GM18511 (cell line): ENCODE measurements around the gene PLXNA3.

Experiments
- ATAC-seq: cut with Tn5 transposase; IDR thresholded peaks from one replicate; pipeline ENCODE4 v1.9.1; 2021; ENCODE audit warnings: mild to moderate bottlenecking, moderate library complexity; ENCODE audit not compliant: unreplicated experiment

The PLXNA3 gene

DNA sequence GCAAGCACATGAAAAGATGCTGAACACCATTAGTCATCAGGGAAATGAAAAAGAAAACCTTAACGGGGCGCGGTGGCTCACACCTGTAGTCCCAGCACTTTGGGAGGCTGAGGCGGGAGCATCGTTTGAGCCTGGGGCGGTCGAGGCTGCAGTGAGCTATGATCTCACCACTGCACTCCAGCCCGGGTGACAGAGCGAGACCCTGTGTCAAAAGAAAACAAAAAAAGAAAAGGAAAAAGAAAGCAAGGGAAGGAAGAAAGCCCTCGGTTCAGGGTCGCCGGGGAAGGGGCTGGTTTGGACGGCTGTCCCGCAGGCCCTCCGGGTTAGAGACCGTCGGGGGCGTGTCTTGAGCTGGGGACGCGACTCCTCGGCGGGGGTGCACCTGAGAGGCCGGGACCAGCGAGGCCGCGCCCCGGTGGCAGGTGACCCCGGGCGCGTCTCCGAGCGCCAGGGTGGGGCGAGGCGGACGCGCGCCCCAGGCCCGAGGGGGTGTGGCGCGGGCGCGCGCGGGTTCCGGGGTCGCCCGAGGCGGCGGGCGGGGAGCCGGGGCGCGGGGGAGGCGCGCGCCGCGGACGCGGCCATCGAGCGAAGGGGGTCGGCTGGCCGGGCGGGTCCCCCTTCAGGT, 478 bp upstream of the PLXNA3 start:
- peak; percentile 60 for ATAC-seq

DNA sequence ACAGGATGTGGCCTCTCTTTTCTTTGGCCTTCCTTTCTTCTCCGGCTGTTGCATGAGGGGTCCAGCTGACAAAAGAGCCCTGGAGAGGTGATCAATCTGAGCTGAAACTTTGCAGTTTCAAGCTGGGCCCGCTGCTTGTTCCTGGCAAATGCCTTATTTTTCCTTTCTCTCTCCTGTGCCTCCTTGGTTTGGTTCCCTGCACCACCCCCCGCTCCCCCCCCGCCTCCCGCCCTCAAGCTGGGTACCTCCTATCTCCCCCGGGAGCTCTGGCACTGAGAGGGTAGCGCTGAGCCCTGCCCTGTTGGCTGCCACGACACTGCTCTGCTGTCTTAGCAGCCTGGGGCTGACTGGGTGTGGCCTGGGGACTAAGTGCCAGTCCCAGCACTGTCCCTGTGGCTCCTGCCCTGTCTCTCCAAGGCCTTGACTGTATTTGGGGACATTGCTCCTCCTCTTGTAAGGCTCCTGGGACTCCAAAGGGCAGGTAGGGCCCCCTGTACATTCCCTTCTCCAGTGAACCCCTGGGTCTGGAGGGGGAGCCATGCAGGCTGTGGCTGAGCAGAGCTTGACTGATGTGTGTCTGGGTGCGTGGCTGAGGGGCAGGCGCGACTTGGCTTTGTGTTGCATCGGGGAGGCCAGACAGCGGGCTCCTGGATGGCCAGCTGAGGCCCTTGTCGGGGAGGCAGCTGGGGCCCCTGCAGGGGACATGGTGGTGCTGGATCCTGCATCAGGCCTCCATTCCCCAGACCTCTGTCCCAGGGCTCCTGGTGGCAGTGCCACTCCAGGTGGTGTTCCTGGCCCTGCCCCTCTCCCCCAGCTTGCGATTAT, 1.1 kb downstream of the PLXNA3 start:
- no peak for ATAC-seq

DNA sequence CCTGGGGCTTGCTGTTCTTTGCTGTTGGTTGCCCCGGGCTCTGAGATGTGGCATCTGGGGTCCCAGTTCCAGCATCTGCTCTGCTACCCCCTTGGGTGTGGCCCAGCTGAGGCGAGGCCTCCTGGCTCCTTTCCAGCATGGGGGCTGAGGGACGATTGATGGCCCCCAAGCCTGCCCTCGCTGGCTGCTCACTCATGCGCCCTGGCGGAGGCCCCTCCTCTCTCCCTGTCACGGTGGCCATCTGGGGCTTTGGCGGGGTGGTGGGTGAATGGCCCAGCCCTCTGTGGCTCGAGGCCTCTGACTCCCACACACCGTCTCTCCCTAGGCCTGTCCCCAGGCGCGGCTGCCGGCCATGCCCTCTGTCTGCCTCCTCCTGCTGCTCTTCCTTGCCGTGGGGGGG, 1.8 kb downstream of the PLXNA3 start:
- no peak for ATAC-seq

DNA sequence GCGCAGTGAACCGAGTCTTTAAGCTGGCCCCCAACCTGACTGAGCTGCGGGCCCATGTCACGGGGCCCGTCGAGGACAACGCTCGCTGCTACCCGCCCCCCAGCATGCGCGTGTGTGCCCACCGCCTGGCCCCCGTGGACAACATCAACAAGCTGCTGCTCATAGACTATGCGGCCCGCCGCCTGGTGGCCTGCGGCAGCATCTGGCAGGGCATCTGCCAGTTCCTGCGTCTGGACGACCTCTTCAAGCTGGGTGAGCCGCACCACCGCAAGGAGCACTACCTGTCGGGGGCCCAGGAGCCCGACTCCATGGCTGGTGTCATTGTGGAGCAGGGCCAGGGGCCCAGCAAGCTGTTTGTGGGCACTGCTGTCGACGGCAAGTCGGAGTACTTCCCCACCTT, 2.2 kb downstream of the PLXNA3 start:
- no peak for ATAC-seq

DNA sequence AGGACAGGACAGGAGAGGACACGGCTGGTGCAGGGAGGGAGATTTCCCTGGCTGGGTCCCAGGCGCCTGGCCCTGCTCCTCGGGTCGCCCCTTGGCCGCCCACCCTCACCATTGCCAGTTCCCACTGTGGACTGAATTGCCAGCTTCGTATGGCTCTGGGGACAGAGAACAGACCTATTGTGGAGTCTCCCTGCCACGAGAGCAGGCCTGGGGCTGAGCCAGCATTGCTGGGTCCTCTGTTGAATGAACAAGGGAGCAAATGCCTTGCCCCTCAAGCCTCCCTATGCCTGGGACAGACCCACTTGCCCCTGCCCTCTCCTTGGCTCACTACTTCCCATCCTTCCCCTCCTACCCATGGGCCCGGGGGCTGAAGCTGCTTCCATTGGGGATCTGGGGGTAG, 4.3 kb downstream of the PLXNA3 start:
- no peak for ATAC-seq

DNA sequence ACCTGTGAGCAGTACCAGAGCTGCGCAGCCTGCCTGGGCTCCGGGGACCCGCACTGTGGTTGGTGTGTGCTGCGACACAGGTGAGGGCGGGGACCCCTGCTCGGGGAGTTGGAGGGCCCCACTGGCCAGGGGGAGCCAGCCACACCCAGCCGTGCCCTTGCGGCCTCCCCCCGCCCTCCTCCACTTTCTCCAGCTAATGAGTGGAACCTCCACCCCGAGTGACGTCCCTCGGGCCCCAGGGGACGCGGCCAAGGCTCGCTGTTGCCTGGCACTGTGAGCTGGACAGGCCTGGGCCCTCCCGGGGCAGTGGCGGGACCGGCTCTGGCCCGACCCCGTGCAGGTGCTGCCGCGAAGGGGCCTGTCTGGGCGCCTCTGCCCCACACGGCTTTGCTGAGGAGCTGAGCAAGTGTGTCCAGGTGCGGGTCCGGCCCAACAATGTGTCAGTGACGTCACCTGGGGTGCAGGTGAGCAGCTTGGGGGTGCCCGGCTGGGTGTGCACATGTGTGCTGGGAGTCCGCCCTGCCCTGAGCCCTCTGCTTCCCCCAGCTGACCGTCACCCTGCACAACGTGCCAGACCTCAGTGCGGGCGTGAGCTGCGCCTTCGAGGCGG, 5.6 kb downstream of the PLXNA3 start:
- no peak for ATAC-seq

DNA sequence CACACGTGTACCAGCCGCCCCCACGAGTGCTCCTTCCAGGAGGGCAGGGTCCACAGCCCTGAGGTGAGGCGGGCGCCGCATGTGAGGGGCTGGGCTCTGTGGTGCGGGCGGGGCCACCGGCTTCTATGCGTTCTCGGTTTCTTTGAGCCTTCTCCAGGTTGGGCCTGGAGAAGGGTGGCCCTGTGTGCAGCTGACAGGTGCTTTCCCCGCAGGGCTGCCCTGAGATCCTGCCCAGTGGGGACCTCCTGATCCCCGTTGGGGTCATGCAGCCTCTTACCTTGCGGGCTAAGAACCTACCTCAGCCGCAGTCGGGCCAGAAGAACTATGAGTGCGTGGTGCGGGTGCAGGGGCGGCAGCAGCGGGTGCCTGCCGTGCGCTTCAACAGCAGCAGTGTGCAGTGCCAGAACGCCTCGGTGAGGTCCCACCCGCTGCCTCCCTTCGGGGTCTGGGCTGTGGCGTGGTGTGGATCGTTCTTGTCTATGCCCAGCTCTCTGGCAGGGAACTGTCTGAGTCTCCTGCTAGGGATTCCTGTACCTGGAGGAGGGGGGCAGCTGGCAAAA, 6.8 kb downstream of the PLXNA3 start:
- no peak for ATAC-seq

DNA sequence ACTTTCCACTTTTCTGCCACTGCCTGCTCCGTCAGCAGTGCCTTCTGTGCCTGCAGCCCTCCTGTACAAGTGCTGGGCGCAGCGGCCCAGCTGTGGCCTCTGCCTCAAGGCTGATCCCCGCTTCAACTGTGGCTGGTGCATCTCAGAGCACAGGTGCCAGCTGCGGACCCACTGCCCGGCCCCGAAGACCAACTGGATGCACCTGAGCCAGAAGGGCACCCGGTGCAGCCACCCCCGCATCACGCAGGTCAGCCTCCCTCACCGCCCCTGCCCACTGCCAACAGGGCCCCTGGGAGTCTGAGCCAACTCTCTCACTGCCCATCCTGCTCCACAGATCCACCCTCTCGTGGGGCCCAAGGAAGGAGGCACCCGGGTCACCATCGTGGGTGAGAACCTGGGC, 7.5 kb downstream of the PLXNA3 start:
- ATAC-seq, result no peak

DNA sequence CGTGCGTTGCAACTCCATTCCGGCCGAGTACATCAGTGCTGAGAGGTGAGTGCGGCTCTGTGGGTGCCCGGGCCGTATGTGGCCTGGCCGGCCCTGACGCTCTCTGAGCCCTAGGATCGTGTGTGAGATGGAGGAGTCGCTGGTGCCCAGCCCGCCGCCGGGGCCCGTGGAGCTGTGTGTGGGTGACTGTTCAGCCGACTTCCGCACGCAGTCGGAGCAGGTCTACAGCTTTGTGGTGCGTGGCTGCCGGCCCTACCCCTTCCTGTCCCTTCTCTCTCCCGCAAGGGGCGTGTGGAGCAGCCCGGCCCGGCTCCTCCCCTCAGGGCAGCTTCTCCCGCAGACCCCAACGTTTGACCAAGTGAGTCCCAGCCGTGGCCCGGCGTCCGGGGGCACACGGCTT, 8.0 kb downstream of the PLXNA3 start:
- ATAC-seq, result no peak

DNA sequence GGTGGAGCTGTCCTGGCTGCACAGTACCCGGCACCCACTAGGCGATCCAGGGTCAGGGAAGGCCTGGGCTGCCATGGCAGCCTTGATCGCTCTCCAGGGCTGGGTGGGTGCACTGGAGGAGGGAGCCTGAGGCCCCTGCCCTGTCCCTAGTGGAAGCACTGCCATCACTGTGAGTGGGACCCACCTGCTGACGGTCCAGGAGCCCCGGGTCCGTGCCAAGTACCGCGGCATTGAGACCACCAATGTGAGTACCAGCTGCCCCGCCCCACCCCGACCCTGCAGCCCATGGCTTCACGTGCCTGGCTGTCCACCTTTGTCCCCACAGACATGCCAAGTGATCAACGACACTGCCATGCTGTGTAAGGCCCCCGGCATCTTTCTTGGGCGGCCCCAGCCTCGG, 8.8 kb downstream of the PLXNA3 start:
- no peak for ATAC-seq

DNA sequence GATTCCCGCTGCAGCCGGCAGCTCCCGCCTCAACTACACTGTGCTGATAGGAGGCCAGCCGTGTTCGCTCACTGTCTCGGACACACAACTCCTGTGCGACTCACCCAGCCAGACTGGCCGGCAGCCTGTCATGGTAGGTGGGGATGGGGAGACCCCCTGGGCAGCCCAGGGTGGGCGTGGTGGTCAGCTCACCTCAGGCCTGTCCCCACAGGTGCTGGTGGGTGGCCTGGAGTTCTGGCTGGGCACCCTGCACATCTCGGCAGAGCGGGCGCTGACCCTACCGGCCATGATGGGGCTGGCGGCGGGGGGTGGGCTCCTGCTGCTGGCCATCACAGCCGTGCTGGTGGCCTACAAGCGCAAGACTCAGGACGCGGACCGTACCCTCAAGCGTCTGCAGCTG, 9.5 kb downstream of the PLXNA3 start:
- ATAC-seq, result no peak

DNA sequence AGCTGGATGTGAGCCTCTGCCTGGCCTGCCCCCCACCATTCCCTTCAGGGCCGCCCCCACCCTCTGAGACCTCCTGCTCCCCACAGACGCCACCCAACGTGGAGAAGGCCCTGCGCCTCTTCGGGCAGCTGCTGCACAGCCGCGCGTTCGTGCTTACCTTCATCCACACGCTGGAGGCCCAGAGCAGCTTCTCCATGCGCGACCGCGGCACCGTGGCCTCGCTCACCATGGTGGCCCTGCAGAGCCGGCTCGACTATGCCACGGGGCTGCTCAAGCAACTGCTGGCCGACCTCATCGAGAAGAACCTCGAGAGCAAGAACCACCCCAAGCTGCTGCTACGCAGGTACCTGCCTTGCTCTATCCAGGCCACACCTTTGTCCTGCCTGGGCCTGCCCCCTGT, 10.1 kb downstream of the PLXNA3 start:
- no peak for ATAC-seq

DNA sequence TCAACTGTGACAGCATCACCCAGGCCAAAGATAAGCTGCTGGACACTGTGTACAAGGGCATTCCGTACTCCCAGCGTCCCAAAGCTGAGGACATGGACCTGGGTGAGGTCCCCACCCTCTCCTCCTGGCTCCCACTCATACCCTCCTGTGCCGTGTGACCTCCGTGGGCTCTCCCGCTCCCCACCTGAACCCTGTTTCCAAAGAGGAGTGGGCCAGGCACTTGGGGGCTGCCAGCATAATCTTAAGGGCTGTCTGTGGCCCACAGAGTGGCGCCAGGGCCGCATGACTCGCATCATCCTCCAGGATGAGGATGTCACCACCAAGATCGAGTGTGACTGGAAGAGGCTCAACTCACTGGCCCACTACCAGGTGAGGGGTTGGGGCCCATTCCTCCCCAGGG, 11.0 kb downstream of the PLXNA3 start:
- no peak for ATAC-seq

DNA sequence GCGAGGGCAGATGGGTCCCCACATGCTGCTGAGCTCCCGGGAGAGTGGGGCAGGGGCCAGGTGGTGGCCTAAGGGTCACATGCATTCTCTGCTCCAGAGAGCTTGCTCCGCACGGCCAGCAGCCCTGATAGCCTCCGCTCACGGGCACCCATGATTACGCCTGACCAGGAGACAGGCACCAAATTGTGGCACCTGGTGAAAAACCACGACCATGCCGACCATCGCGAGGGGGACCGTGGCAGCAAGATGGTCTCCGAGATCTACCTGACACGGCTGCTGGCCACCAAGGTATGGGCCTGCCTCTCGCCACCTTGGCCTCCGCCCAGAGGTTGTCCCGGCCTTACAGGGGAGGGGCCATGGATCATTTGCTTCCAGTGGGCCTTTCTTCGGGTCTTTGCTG, 11.8 kb downstream of the PLXNA3 start:
- ATAC-seq, result no peak

DNA sequence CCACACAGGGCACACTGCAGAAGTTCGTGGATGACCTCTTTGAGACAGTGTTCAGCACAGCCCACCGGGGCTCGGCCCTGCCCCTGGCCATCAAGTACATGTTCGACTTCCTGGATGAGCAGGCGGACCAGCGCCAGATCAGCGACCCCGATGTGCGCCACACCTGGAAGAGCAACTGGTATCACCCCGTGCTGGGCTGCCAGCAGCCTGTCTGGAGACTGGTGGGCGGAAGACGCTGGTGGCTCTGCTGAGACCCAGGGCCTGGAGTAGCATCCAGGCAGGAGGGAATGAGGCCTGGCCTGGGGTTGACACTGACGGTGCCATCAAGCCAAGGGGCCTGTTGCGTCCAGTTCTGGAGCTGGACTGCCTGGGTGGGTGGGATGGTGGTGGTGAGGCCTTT, 12.4 kb downstream of the PLXNA3 start:
- no peak for ATAC-seq

DNA sequence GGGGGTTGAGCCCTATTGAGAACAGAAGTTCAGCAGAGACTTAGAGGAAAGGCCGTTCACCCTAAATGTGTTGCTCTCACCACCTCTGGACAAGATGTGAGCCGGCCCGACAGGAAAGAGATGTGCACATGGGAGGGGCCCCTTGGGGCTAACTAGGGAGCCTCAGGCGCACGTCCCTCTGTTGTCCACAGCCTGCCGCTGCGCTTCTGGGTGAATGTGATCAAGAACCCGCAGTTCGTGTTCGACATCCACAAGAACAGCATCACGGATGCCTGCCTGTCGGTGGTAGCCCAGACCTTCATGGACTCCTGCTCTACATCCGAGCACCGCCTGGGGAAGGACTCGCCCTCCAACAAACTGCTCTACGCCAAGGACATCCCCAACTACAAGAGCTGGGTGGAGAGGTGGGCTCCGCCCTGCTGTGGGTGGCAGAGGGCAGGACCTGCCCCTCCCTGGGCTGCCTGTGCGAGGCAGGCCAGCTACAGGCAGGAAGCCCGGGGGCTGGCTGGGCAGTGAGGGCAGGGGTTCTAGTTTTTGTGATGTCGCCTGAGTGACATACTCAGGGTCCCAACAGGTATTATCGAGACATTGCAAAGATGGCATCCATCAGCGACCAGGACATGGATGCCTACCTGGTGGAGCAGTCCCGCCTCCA, 13.0 kb downstream of the PLXNA3 start:
- ATAC-seq, result no peak

DNA sequence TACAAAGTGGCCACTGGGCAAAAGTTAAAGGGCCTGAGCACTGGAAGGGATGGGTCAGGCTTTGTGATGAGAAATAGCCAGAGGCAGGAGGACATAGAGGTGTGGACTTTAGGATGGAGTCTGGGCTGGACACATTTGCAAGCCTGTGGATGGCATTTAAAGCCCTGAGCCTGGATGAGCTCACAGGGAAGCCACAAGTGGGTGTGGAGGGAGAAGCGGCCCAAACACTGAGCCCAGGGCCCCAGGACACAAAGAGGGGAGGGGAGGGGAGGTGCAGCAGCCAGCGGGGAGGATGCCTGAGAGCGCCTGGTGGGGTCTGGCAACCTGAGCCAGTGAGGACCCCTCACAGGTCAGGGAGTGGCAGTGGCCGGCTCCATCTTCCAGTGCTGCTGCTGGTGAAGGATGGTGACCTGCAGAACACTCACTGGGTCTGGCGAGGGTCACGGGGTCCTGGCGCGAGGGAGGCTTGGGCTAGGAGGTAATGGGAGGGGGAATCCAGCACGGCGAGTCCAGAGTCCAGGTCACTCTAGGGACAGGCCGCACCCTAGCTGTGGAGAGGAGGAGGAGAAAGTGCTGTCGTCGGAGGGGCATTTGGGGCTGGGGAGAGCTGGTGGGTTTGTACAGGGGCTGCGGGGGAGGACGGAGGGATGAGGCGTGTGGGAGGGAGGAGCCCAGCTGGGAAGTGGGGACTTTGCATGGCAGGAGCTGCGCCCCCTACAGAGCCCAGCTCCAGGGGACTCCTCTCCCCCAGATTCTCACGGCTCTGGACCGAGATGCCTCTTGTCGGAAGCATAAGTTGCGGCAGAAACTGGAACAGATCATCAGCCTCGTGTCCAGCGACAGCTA, 14.0 kb downstream of the PLXNA3 start:
- ATAC-seq, result no peak

DNA sequence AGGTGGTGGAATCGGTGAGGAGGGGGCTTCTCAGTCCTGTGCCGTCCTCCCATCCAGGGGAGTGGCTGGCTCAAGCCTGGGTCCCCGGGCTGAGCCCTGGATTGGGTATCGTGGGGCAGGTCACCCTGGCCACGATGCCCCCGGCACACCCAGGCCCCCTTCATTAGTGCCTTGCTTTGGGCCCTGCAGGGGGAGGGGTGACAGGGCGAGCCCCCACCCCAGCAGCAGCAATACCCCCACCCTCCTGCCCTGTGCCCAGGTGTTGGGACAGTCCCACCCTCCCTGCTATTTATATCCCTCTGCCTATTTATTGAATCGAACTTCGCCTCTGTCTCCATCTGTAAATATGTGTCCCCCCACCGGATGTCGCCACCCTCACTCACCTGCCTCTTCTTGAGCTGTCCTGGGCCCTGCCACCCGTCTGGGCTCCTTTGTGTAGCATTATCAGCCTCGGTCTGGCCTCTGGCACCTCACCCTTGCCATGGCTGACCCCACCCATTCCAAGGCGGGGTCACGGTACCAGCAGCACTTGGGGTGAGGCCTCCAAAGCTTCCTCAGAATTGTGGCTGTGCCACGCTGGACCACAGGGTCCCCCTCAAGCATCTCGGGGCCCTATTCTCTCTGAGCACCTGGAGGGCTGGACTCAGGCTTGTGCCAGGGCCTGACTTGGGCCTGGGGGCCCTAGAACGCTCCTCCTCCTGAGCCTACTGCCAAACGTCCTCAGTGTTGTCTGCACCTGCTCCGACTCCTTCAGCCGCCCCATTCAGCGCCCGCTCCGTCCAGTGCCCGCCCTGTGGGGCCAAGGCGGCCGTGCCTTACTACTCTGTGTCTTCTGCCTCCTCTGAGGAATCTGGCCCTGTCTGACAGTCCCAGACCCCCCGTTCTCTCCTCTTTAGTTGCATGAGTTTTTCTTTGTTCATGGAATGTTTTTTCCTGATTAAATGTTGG, 14.9 kb downstream of the PLXNA3 start:
- ATAC-seq, result no peak

DNA sequence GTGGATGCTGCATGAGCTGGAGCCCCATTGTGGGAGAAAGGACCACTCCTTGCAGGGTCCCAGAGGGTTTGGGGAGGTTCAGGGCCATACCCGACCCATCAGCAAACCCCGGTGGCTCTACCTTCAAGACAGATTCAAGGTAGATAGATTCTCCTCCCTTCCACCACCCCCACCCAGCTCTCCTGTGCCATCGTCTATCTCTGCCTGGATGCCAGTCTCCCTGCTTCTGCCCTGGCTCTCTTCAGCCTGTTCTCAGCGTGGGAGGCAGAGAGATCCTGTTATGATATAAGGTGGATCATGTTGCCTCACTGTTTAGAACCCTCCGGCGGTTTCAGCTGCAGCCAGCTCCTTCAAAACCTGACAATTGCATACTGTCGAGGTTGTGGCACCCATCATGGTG, 15.6 kb downstream of the PLXNA3 start:
- ATAC-seq, result no peak
